ENCODE data around the gene CLMN. TPM values are rescaled to one million over a fixed set of nuclear protein-coding genes. Genes with fewer than 3 reads are reported as not detected.

The CLMN gene
- total and polyA plus RNA-seq, 2 experiments from 2014 or later, result 0.11 to 0.53 TPM

DNA sequence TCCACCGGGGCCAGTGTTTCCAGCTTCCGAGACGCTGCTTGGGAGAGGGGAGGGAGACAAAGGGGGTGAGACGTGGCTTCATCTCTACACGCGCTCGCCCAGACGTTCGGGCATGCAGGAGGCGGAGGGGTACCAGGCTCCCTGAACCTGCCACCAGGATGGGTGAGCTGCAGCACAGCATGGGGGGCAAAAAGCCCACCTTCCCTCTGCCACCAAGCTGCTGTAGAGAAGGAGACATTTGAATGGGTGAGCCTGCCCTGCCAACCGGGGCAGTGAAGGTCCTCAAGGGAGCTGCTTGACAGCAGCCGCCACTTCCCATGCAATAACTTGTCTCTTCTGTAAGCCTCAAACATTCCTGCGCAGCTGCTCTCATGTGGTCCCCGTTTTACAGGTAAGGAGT, 83.9 kb downstream of the CLMN start:
- Histone ChIP-seq H3K9me2 (ENCODE audit: insufficient read depth) (no peaks in the 10 kb centered on the region), H3K9ac (no peak overlapping the region), H3K4me1 (ENCODE audit: insufficient read depth) (no peaks in the 10 kb centered on the region), H3K4me3 (no peak overlapping the region), H3F3A (ENCODE audit: insufficient read depth) (no peaks in the 10 kb centered on the region), H3K27me3 (replicated peaks; ENCODE audit: insufficient read depth) (no peaks in the 10 kb centered on the region; the same call in 1 of the 2 replicates), H3K27ac (no peak overlapping the region), H4K20me1 (ENCODE audit: insufficient read depth) (no peaks in the 10 kb centered on the region), H3K36me3 (ENCODE audit: low read depth) (no peaks in the 10 kb centered on the region), H3K4me2 (ENCODE audit: unreplicated experiment) (no peak overlapping the region), H2AFZ (no peak overlapping the region), H3K9me3 (ENCODE audit: low read depth) (no peaks in the 10 kb centered on the region), H3K79me2 (ENCODE audit: insufficient read depth) (no peaks in the 10 kb centered on the region)
- 89 to 98% methylated on average over 14 of the region's 14 CpGs for WGBS, 2 experiments (ENCODE audit: low coverage in 1 of 2, low lambda C conversion rate in 2 of 2, missing lambda C conversion rate in 2 of 2)
- in situ Hi-C loops (cut with MboI), result no loop called here
- no peak for TF ChIP-seq EZH2phosphoT487 (IDR thresholded peaks at IDR 0.05; ENCODE audit: insufficient read depth, low read depth)
- DNase-seq, result no peak

DNA sequence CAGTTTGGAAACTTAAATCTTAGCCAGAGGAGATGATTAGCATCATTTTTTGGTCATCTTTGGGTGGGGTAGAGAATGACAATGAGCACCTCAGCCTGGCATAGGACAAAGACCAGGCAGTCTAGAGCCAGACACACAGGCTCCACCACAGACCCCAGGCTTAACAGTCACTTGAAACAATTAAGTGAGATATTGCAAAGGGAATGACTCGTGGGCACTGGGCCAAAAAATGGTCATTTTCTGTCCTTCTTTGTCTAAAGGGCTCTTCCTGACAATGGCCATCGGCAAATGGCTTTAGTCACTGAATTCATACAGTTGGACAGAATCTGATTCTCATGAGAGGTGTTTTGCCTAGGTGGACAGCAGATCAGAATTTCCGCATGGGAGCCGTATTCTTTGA, 84.4 kb downstream of the CLMN start:
- no peak overlapping the region for H3K27ac ChIP-seq
- TF ChIP-seq EZH2 (IDR thresholded peaks at IDR 0.05; ENCODE audit: insufficient read depth, poor library complexity, severe bottlenecking) (no peak), EZH2phosphoT487 (IDR thresholded peaks at IDR 0.05; ENCODE audit: insufficient read depth, low read depth) (no peak)
- H4K20me1 ChIP-seq (ENCODE audit: insufficient read depth), result no peaks in the 10 kb centered on the region
- no peaks in the 10 kb centered on the region for H3K9me2 ChIP-seq (ENCODE audit: insufficient read depth)
- no peak overlapping the region for H2AFZ ChIP-seq
- no peaks in the 10 kb centered on the region for H3K4me1 ChIP-seq (ENCODE audit: insufficient read depth)
- no peak overlapping the region for H3K9ac ChIP-seq
- H3F3A ChIP-seq (ENCODE audit: insufficient read depth), result no peaks in the 10 kb centered on the region
- no peak overlapping the region for H3K4me2 ChIP-seq (ENCODE audit: unreplicated experiment)
- WGBS, 2 experiments (ENCODE audit: low coverage in 1 of 2, low lambda C conversion rate in 2 of 2, missing lambda C conversion rate in 2 of 2), result 80 to 84% methylated on average over 4 of the region's 4 CpGs
- H3K9me3 ChIP-seq (ENCODE audit: low read depth), result no peaks in the 10 kb centered on the region
- no peaks in the 10 kb centered on the region for H3K36me3 ChIP-seq (ENCODE audit: low read depth)
- in situ Hi-C loops (cut with MboI), result no loop called here
- no peaks in the 10 kb centered on the region for H3K79me2 ChIP-seq (ENCODE audit: insufficient read depth)
- DNase-seq, result peak; percentile 16
- H3K4me3 ChIP-seq, result no peak overlapping the region
- H3K27me3 ChIP-seq (replicated peaks; ENCODE audit: insufficient read depth), result no peaks in the 10 kb centered on the region; the same call in 1 of the 2 replicates

- TF ChIP-seq EZH2 (IDR thresholded peaks at IDR 0.05; ENCODE audit: insufficient read depth, poor library complexity, severe bottlenecking) (no peak), EZH2phosphoT487 (IDR thresholded peaks at IDR 0.05; ENCODE audit: insufficient read depth, low read depth) (no peak)
- no peaks in the 10 kb centered on the region for H3K9me2 ChIP-seq (ENCODE audit: insufficient read depth)
- no peaks in the 10 kb centered on the region for H3K79me2 ChIP-seq (ENCODE audit: insufficient read depth)
- H3K9ac ChIP-seq, result no peak overlapping the region
- no peaks in the 10 kb centered on the region for H4K20me1 ChIP-seq (ENCODE audit: insufficient read depth)
- H3K9me3 ChIP-seq (ENCODE audit: low read depth), result no peaks in the 10 kb centered on the region
- H3K4me1 ChIP-seq (ENCODE audit: insufficient read depth), result no peaks in the 10 kb centered on the region
- H2AFZ ChIP-seq, result no peak overlapping the region
- WGBS, 2 experiments (ENCODE audit: low coverage in 1 of 2, low lambda C conversion rate in 2 of 2, missing lambda C conversion rate in 2 of 2), result 64 to 72% methylated on average over 8 of the region's 8 CpGs
- H3F3A ChIP-seq (ENCODE audit: insufficient read depth), result no peaks in the 10 kb centered on the region
- no peaks in the 10 kb centered on the region for H3K36me3 ChIP-seq (ENCODE audit: low read depth)
- in situ Hi-C loops (cut with MboI), result no loop called here
- DNase-seq, result no peak
- H3K4me2 ChIP-seq (ENCODE audit: unreplicated experiment), result no peak overlapping the region
- no peak overlapping the region for H3K27ac ChIP-seq
- no peak overlapping the region for H3K4me3 ChIP-seq
- H3K27me3 ChIP-seq (replicated peaks; ENCODE audit: insufficient read depth), result no peaks in the 10 kb centered on the region; the same call in 1 of the 2 replicates
These were observed 85.3 kb downstream of the CLMN start for GRCh38 chr14:95234426-95234825.

- Histone ChIP-seq H3K27ac (no peak overlapping the region), H3K4me1 (ENCODE audit: insufficient read depth) (no peaks in the 10 kb centered on the region), H3K9me3 (ENCODE audit: low read depth) (no peaks in the 10 kb centered on the region), H3F3A (ENCODE audit: insufficient read depth) (no peaks in the 10 kb centered on the region), H3K9me2 (ENCODE audit: insufficient read depth) (no peaks in the 10 kb centered on the region), H2AFZ (no peak overlapping the region), H3K4me3 (no peak overlapping the region), H3K79me2 (ENCODE audit: insufficient read depth) (no peaks in the 10 kb centered on the region), H3K4me2 (ENCODE audit: unreplicated experiment) (no peak overlapping the region), H3K9ac (no peak overlapping the region), H3K27me3 (replicated peaks; ENCODE audit: insufficient read depth) (no peaks in the 10 kb centered on the region; the same call in none of the 2 replicates), H4K20me1 (ENCODE audit: insufficient read depth) (no peaks in the 10 kb centered on the region), H3K36me3 (ENCODE audit: low read depth) (no peaks in the 10 kb centered on the region)
- 78 to 88% methylated on average over 8 to 9 of the region's 9 CpGs for WGBS, 2 experiments (ENCODE audit: low coverage in 1 of 2, low lambda C conversion rate in 2 of 2, missing lambda C conversion rate in 2 of 2)
- no peak for DNase-seq
- TF ChIP-seq EZH2phosphoT487 (IDR thresholded peaks at IDR 0.05; ENCODE audit: insufficient read depth, low read depth) (no peak), EZH2 (IDR thresholded peaks at IDR 0.05; ENCODE audit: insufficient read depth, poor library complexity, severe bottlenecking) (no peak)
- in situ Hi-C loops (cut with MboI), result no loop called here
These were observed 85.9 kb downstream of the CLMN start for GRCh38 chr14:95233702-95234241.

All from GM23248 (cell line).